ENCODE results near the gene DYNC2LI1.

GRCh38 chr2:43851011-43851980, 77.5 kb downstream of the DYNC2LI1 start:
- TF ChIP-seq REST (IDR thresholded peaks at IDR 0.05; ENCODE audit: insufficient read depth in 1 of 2, low read depth in 2 of 2, low read length in 2 of 2): no peak
- no peak for TF ChIP-seq POLR2AphosphoS5 (IDR thresholded peaks at IDR 0.05; ENCODE audit: low read depth, low read length)
- TF ChIP-seq TAF1 (IDR thresholded peaks at IDR 0.05; ENCODE audit: borderline replicate concordance, insufficient read depth, low read length): no peak
- TF ChIP-seq SIN3A (IDR thresholded peaks at IDR 0.05; ENCODE audit: borderline replicate concordance, insufficient read depth, low read length): no peak

Measured in PFSK-1 (cell line).